GM12801 (cell line): ENCODE results near the gene PDPK1.

Experiments used
- TF ChIP-seq, protein P1 (sequence below): IDR thresholded peaks from one replicate; pipeline ENCODE4 v1.5.1; 2011; ENCODE audit warnings: control low read depth; ENCODE audit not compliant: insufficient read length; ENCODE audit errors: extremely low read depth

Gene PDPK1

DNA sequence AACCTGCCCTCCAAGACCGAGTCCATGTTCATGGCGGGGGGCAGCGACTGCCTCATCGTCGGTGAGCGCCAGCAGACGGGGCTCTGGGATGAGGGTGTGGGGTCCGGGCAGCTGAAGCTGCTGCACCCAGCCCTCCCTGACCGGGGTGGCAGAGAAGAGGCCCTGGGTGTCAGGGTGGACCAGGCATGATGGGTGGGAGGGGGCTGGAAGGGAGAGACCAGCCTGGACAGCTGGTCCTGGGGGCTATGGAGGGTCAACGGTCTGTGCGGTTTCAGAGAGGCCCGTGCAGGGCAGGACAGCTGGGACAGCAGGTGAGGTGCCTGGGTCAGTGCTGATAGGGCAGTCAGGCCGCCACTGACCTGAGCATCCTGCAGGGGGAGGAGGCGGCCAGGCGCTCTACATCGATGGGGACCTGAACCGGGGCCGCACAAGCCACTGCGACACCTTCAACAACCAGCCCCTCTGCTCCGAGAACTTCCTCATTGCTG, 37.3 kb upstream of the PDPK1 start:
- TF ChIP-seq, protein P1, sequence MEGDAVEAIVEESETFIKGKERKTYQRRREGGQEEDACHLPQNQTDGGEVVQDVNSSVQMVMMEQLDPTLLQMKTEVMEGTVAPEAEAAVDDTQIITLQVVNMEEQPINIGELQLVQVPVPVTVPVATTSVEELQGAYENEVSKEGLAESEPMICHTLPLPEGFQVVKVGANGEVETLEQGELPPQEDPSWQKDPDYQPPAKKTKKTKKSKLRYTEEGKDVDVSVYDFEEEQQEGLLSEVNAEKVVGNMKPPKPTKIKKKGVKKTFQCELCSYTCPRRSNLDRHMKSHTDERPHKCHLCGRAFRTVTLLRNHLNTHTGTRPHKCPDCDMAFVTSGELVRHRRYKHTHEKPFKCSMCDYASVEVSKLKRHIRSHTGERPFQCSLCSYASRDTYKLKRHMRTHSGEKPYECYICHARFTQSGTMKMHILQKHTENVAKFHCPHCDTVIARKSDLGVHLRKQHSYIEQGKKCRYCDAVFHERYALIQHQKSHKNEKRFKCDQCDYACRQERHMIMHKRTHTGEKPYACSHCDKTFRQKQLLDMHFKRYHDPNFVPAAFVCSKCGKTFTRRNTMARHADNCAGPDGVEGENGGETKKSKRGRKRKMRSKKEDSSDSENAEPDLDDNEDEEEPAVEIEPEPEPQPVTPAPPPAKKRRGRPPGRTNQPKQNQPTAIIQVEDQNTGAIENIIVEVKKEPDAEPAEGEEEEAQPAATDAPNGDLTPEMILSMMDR = no peak

DNA sequence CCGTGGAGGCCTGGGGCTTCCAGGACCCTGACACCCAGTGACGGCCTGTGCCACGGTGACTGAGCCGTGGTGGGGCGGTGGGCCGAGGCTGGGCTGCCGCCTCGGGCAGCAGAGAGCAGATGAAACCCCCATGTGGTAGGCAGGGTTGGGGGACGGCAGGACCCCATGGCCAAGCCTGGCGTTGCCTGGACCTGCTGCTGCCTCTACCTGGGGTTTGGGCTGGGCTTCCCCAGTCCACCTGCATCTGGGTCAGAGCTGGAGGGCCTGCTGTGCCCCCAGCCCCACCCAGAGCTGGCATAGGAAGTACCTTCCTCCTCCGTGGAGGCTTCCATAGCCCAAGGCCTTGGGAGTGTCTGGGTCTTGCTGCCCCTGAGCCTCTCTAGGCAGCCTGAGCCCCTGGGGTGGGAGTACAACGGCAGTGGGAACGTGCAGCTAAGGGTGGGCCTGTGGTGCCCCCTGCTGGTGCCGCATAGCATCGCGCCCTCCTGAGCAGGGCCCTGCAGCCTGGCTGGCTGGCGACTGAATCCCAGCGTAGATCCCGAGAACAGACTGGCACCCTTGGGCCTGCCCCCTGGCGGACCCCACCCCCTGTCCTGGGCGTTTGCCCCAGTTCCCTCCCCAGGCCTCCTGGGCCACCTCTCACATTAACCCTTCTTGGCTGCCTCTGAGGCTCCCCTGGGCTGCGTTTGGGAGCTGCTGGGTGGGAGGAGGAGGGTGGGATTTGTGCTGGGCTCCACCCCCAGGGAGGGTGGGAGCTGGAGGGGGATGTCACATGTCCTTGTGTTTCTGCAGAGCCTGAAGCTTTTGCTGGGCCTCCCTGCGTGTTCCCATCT, 36.7 kb upstream of the PDPK1 start:
- TF ChIP-seq, protein P1 = peak; percentile 31

DNA sequence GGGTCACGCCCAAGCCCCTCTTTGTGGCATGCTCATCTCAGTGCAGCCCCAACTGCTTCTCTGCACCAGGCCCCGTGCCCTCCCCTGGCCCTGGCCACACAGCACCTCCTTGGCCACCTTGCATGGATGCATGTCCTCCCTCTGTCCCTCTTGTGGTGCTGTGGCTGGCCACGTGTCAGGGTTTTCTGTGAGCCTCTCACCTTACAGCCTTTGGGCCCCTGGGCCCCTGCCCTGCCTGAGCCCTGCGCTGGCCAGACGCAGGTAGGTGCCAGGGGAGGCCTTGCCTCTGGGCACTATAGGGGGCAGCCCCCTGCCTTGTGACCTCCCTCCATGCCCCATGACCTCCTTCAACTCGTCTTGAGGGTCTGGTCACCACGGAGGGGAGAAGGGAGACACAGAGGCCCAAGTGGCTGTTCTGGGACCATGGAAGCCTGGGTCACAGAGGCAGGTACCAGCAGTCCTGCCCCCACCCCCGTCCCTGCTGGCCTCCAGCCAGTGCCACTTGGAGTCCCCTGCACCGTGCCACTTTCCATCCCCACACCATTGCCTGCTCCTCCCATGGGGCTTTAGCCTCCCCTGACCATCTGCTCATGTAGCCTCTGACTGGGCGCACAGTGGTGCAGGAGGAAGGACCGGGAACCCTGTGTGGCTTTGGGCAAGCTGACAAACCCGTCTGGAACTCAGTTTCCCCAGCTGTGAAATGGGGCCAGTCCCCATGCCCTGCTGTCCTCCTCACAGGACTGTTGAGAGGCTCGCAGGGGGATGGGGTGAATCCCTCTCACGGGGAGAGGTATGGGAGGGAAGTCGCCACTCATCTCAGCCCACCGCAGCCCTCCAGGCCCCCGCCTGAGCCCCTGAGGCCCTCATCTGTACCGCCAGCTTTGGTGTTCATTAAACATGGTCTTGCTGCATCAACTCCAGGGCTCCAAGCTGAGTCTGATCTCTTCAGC, 35.6 kb upstream of the PDPK1 start:
- TF ChIP-seq, protein P1 = no peak

DNA sequence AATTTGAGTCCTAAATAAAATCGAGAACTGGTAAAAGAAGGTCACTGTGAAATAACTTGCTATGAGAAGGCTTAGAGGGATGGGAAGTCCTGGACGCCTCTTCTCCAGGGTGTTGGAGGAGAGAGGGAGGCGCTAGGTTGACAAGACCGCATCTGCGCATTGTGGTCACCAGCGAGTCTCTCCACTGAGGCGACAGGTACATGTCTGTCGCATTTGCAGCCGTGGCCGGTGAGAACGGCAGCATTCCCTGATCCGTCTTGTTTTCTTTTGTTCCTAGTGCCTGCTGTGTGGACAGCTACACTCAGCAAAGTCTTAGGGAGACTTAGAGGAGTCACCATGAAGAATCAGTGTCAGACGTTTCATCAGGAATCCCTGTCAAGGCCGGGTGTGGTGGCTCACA, 32.1 kb upstream of the PDPK1 start:
- TF ChIP-seq, protein P1 = no peak

DNA sequence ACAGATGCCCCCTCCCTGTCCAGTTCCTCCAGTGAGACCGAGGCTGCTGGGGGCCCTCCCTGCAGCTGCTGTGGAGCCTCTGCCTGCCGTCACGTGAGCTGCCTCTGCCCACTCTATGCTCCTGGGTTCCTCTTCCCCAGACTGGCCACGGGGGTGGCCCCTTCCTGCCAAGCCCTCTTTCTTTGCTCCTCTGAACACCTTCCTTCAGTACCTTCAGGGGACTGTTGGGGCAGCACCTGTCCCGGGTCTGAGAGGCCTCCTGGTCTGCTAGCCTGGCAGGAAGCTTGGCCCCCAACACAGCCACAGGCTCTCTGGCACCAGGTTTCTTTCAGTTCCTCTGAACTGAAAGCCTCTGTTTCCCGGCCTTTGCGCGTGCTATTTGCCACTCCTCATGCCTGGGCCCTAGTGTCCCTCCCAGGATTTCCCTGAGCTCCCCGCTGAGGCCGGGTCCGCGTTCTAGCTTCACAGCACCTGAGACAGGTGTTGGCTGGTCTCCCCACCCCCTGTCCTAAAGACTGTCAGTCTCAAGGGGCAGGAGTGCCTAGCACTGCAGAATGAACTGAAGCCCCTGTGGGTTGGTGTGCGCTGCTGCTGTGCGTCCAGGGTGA, 30.7 kb upstream of the PDPK1 start:
- TF ChIP-seq, protein P1 = no peak

DNA sequence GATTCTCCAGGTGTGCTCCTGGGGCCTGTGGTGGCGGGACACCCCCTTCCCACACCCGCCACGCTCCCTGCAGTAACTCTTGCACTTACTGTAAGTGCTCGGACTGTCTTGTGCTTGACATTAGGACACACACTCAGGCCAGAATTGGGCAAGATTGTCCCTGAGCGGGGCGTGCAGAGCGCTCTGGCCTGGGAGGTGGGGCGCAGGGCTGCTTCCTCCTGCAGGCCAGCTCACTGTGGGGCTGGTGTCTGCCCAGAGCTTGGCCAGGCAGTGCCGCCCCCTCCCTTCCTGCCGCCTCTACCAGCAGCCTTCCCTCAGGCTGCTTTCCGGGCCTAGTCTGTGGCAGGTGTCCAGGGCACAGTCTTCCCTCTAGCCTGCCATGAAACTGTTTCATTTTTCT, 30.2 kb upstream of the PDPK1 start:
- TF ChIP-seq, protein P1 = no peak
